Right forelimb (tissue), 1 donor: ENCODE results near the gene CASKIN1.
"Not testable (repeated sequence)": the region's sequence is repeated elsewhere in the genome, so short reads cannot be mapped to it uniquely, and the experiment has no call there.

Experiments
- DNase-seq: peaks from one replicate; pipeline ENCODE4 v3.0.0-alpha.2; 2018

The CASKIN1 gene

DNA sequence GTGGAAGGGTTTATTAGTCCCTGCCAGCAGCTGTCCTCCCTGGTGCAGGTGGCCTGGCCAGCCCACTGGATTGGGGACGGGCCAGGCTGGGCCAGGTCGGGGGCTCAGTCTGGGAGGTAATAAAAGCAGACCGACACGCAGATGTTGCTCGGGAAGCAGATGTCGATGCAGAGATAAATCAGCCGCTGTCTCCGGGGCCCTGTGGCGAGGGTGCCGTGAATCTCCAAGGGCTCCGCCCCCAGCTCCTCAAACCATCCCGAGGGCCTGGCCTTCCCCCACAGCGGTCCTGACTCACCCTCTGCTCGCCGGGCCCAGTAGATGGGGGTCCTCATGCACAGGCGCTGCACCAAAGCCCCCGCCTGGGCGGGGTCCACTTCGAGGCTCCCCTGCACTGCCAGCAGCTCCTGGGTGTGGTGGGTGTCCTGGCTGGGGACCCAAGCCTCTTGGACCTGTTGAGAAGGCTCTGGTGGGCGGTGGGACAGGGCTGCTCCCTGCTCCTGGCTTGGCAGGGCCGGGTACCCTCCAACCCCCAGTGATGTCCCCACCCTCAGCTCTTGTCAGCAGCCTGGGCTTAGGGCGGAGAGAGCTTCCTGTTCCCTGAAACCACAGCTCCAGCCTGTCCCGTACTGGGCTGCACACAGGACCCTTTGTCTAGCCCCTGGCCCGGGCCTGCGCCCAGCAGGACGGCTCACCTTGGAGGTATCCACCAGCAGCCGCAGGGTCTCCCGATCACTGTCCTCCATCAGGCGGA, 13.0 kb upstream of the CASKIN1 start:
- no peak for DNase-seq

- DNase-seq: no peak
These were observed 12.4 kb upstream of the CASKIN1 start for GRCh38 chr16:2208772-2209171.

GRCh38 chr16:2208308-2208707, 11.9 kb upstream of the CASKIN1 start:
- no peak for DNase-seq

DNA sequence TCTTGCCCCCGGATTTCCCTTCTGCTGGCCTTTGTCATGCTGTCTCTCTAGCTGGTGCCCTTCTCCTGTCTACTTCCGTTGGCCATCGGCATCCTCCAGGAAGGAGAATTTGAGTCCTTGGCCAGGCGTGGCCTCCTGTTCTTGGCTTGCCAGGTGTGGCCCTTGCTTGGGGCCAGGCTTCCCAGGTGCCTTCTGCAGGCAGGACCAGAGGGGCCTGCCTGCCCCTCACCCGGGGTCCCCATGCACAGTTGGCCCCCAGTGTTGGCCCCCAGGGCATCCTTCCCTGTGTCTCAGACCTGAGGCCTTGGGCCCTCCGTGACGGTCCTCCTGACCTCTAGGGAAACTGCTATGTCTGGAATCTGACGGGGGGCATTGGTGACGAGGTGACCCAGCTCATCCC, 11.5 kb upstream of the CASKIN1 start:
- DNase-seq: no peak

DNA sequence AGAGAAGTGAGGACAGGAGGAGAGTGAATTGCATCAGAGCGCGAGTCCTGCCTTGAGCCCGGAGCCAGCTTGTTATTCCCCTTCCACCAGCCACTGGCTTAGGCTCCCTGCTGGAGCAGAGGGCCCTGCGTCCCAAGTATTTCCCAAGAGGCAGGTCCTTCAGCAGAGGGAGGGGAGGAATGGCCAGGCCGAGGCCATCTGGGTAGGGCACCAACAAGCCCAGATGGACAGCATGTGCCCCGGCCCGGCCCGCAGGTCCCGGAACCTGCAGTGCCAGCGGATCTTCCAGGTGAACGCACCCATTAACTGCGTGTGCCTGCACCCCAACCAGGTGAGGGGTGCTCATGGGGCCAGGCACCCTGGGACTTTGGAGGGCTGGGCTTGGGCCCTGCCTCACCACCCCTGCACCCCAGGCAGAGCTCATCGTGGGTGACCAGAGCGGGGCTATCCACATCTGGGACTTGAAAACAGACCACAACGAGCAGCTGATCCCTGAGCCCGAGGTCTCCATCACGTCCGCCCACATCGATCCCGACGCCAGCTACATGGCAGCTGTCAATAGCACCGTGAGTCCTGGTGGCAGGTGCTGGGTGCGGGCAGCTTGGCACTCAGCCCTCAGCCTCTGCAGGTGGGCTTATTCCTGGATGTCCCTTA, 10.5 kb upstream of the CASKIN1 start:
- no peak for DNase-seq

GRCh38 chr16:2206420-2206779, 10.0 kb upstream of the CASKIN1 start:
- DNase-seq: no peak

- DNase-seq: no peak
These were observed 9.5 kb upstream of the CASKIN1 start for GRCh38 chr16:2205967-2206313.

GRCh38 chr16:2205104-2205966, 8.9 kb upstream of the CASKIN1 start, which contains the start of gene MLST8:
Gene MLST8 (plus strand): TSS chr16:2205454. CDS start chr16:2206086, 632 bp downstream.
- peak; percentile 93 for DNase-seq

DNA sequence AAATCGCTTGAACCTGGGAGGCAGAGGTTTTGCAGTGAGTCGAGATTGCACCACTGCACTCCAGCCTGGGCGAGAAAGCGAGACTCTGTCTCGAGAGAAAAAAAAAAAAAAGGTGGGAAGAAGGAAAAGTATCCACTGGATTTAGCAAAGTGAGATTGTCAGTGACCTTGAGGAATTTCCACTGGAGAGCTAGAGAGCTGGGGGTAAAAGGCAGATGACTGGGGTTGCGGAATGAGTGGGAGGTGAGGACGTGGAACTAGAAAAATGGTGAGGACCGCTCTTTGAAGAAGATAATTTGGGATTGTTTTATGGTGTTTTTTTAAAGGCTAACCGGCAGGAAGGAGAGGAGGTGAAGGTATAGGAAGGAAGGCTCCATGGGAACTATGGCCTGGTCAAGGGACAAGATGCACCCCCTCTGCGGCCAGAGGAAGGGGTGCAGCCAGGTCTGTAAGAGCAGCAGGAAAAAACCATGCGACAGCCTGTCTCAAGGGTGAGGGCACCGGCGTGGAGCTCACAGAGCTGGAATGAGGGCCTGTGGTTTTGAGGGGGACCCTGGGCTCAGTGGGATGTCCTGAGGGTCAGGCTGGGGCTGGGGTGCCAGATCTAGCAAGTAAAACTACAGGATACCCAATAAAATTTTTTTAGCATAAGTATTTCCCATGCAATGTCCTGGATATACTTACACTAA, 8.2 kb upstream of the CASKIN1 start:
- DNase-seq: no peak

GRCh38 chr16:2203119-2203688, 6.8 kb upstream of the CASKIN1 start:
- not testable (repeated sequence) for DNase-seq

DNA sequence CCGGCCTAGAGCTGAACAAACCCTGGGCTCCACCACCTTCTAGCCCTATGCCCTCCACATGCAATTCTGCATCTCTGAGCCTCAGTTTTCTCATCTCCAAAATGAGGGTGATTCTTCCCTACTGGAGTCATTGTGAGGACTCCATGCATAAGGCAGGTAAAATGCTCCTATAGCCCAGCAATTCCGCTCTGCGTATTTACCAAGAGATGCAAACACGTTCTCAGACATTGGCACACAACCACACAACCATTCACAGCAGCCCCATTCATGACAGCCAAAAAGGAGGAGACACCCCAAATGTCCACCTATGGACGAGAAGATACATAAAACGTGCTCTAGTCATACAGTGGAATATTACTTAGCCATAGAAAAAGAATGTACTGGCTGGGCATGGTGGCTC, 3.9 kb upstream of the CASKIN1 start:
- no peak for DNase-seq

DNA sequence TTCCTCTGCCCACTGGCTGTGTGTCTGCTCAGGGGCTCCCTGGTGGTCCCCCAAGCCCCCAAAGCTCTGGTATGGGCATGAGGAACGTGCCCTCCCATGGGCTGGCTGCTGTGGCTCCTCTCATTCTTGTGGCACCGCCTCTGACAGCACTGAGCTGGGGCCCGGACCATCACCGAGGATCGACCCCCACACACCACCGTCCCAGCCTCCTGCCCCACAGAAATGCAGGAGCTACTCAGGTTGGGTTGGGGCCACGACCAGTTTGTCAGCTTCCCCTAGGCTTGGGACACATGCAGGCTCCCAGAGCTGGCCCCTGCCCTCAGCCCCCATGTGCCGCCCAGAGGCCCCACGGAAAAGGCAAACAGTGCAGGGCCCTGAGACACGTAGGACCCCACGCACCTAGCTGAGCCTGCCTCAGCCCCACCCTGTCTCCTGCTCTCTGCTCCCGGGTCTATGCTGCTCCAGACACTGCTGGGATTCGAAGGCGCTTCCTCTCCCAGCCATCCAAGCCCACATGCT, 3.3 kb upstream of the CASKIN1 start:
- DNase-seq: no peak

- no peak for DNase-seq
These were observed 2.7 kb upstream of the CASKIN1 start for GRCh38 chr16:2199095-2199494.

GRCh38 chr16:2198283-2198682, 1.9 kb upstream of the CASKIN1 start:
- DNase-seq: no peak

DNA sequence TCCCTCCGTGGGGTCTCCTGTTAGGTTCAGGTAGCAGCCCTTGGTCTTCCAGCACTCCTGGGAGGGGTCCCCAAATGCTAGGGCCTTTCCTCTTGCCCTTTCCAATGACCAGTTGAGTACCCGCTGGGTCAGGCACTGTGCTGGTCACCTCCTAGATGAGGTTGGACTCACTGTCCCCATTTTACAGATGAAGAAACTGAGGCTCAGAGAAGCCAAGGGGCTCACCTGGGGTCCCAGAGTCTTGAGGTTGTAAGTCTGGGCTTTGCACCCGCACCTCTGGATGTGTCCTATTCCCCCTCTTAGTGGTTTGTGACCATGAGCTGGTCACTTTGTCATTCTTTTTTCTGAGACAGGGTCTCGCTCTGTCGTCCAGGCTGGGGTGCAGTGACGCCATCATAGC, 1.4 kb upstream of the CASKIN1 start:
- DNase-seq: no peak

- no peak for DNase-seq
These were observed 641 bp upstream of the CASKIN1 start for GRCh38 chr16:2196981-2197511.

- DNase-seq: no peak
These were observed 863 bp downstream of the CASKIN1 start for GRCh38 chr16:2195322-2196161.

- no peak for DNase-seq
These were observed 1.5 kb downstream of the CASKIN1 start for GRCh38 chr16:2194852-2195321.

DNA sequence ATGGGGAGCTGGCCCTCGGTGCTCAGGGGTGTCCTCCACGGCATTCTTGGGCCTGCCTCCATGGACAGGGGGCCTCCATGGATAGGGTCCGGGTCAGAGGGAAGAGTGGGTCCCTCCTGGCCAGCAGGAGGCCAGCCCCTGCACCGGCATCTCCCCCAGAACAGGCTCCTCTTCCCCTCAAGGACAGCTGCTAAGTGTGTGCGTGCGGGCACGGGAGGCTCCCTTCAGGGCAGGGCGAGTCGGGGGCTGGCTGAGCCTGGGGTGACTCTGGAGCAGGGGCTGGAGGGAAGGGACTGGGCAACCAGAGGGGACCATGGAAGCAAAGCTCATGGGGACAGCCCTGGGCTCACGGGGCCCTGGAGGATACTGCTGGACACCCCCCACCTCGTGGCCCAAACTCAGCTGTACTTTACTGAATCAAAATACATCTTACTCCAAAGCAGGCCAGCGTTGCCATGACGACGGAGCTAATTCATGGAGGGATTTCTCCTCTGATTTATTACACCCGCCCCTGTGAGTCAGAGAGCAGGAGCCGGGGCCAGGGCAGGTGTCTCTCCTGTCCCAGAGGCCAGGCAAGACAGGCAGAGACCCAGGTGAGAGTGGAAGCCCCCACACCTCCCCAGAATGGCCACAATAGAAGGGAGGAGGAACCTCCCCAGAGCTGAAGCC, 2.1 kb downstream of the CASKIN1 start:
- no peak for DNase-seq

- DNase-seq: no peak
These were observed 5.0 kb downstream of the CASKIN1 start for GRCh38 chr16:2191446-2191706.
